Activated CD4-positive, alpha-beta memory T cell treated with anti-CD3 and anti-CD28 coated beads, Interleukin-2, amount 10 ng/mL, durations not matched to agents 7 days and 5 days (primary cell): Measurements from ENCODE around the gene SGSH. TPM values are rescaled to one million over a fixed set of nuclear protein-coding genes. Genes with fewer than 3 reads are reported as not detected.

Experiments used
- CTCF ChIA-PET: fragments of 350-600 bp; sonication (Branson Sonifier 250); formaldehyde crosslinking; loops from one replicate; lab custom pipeline; 2021; ENCODE audit warnings: antibody characterized with exemption, inconsistent platforms; lab: Charles Lee
- POLR2A ChIA-PET: fragments of 350-600 bp; sonication (Branson Sonifier 250); formaldehyde crosslinking; loops from one replicate; lab custom pipeline; 2021; ENCODE audit warnings: antibody characterized with exemption; lab: Charles Lee
- DNase-seq: peaks from one replicate; pipeline ENCODE4 v3.0.0-alpha.2; 2020
- H3K27ac Mint-ChIP-seq: one replicate; pipeline ENCODE4 v1.8.0; 2021; ENCODE audit warnings: mild to moderate bottlenecking, mixed read lengths
- H3K27me3 Mint-ChIP-seq: one replicate; pipeline ENCODE4 v1.8.0; 2021; ENCODE audit warnings: mixed read lengths
- H3K36me3 Mint-ChIP-seq: one replicate; pipeline ENCODE4 v1.8.0; 2021; ENCODE audit warnings: low read depth, mixed read lengths
- H3K4me1 Mint-ChIP-seq: one replicate; pipeline ENCODE4 v1.8.0; 2021; ENCODE audit warnings: mixed read lengths
- H3K4me3 Mint-ChIP-seq: one replicate; pipeline ENCODE4 v1.8.0; 2021; ENCODE audit warnings: mild to moderate bottlenecking, mixed read lengths
- H3K9me3 Mint-ChIP-seq: one replicate; pipeline ENCODE4 v1.8.0; 2021; ENCODE audit warnings: mixed read lengths
- total RNA-seq, 2 experiments: library from RNA; stranded (reverse); gene quantifications; one replicate each; pipeline ENCODE4 v1.2.3, GENCODE V29; 2021

The SGSH gene
- 10 to 100 TPM; 56.5 to 61.1 TPM for total RNA-seq

DNA sequence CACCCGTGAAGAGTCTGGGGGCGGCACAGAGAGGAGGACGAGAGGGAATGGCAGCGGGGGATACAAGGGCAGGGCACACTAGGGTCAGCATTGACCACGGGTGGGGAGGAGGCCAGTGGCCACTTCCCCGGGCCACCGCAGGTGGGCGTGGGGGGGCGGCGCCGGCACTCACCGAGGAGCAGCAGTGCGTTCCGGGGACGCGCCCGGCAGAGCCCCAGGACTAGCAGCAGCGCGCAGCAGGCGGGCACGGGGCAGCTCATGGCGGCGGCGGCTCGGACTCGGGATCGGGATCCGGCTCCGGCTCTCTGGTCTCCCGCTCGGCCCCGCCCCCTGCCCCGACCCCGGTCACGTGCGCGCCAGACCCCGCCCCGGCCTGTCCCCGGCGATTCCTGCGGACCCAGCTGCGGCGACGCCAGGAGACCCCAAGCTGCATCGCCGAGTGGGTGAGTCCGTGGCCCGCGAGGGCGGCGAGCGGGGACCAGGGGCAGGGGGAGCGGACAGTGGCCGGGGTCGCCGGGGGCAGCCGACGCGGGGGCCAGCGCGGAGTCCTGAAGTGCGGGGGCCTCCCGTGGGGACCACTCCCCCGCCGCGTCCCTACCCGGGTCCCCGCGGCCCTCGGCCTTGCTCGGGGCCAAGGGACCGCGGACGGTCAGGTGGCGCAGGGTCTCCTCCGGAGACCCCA, at the start of gene SGSH, which contains the start of gene SLC26A11:
TSS of gene SGSH (minus strand) at position 280 of the 682 bp plus-strand sequence. CDS start at position 260, 20 bp downstream.
TSS of gene SLC26A11 (plus strand) at position 374 of the 682 bp plus-strand sequence. CDS start 1,134 bp downstream, outside the sequence.
- peaks cover 1% of the 10 kb centered on the region for H3K27me3 Mint-ChIP-seq
- CTCF ChIA-PET, result interaction anchor here (3.0 kb wide), 1 partner anchor 34 kb away, joined by 12 read pairs; no protein-coding TSS in a partner anchor
- peaks cover 30% of the 10 kb centered on the region for H3K36me3 Mint-ChIP-seq
- no peaks in the 10 kb centered on the region for H3K9me3 Mint-ChIP-seq
- POLR2A ChIA-PET, result interaction anchor here (0.7 to 4.0 kb wide), 14 partner anchors 8 to 119 kb away, joined by 3 to 51 read pairs (median 7); partner anchors contain the start of genes GAA and RNF213
- H3K27ac Mint-ChIP-seq, result peak within 1 kb of the TSS; percentile 89
- H3K4me1 Mint-ChIP-seq, result peaks cover 32% of the 10 kb centered on the region
- peak within 1 kb of the TSS; percentile 89 for H3K4me3 Mint-ChIP-seq
- DNase-seq, result peak; percentile 69

GRCh38 chr17:80269405-80269807, 49.3 kb upstream of the SGSH start:
- ChIA-PET CTCF (no interaction called here), POLR2A (interaction anchor here (0.9 to 20.7 kb wide), 4 partner anchors 1 to 168 kb away, joined by 3 to 390 read pairs (median 198); partner anchors contain the start of genes GAA and RNF213)
- Mint-ChIP-seq H3K36me3 (peaks cover 46% of the 10 kb centered on the region), H3K27ac (no peak overlapping the region), H3K4me3 (no peak overlapping the region), H3K9me3 (no peaks in the 10 kb centered on the region), H3K27me3 (no peaks in the 10 kb centered on the region), H3K4me1 (peaks cover 42% of the 10 kb centered on the region)
- no peak for DNase-seq

DNA sequence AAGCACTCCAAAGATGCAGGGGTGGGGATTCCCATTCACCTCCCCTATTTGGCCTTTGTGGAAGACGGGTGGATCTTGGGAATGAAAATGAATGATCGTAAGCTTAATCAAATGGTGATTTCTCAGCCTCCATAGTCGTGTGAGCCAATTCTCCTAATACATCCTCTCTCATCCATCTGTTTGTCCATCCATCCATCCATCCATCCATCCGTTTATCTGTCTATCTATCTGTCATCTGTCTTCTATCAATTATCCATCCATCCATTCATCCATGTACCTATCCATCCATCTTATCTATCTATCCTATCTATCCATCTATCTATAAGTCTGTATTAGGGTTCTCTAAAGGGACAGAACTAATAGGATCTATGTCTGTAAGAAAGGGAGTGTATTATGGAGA, 48.3 kb upstream of the SGSH start:
- Mint-ChIP-seq H3K27me3 (no peaks in the 10 kb centered on the region), H3K36me3 (peaks cover 48% of the 10 kb centered on the region)
- POLR2A ChIA-PET, result interaction anchor here (0.7 to 20.7 kb wide), 5 partner anchors 2 to 123 kb away, joined by 3 to 390 read pairs (median 5); partner anchors contain the start of gene RNF213

DNA sequence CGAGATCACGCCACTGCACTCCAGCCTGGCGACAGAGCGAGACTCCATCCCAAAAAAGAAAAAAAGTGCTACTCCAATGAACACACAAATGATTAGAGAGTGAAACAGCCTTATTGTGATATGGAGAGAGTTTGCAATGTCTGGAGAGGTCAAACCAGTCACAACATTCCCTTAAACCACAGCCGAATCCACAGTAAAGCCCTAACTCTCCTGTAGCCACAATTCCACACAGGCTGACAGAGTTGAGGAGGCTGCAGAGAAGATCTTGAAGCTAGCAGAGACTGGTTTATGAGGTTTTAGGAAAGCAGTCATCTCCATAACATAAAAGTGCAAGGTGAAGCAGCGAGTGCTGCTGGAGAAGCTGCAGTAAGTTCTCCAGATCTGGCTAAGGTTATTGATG, 47.3 kb upstream of the SGSH start:
- Mint-ChIP-seq H3K4me3 (peak overlapping the region; percentile 99), H3K36me3 (peaks cover 38% of the 10 kb centered on the region), H3K4me1 (peaks cover 31% of the 10 kb centered on the region), H3K27me3 (no peaks in the 10 kb centered on the region), H3K9me3 (no peaks in the 10 kb centered on the region), H3K27ac (peak overlapping the region; percentile 65)
- CTCF ChIA-PET, result no interaction called here
- POLR2A ChIA-PET, result interaction anchor here (0.6 to 20.7 kb wide), 7 partner anchors 4 to 121 kb away, joined by 3 to 390 read pairs (median 11); partner anchors contain the start of genes RNF213, SGSH and SLC26A11
- DNase-seq, result no peak

More for the DNA sequence above, 48.3 kb upstream of the SGSH start:
- Mint-ChIP-seq H3K4me3 (no peak overlapping the region), H3K27ac (no peak overlapping the region), H3K4me1 (peaks cover 36% of the 10 kb centered on the region), H3K9me3 (no peaks in the 10 kb centered on the region)
- no peak for DNase-seq
- CTCF ChIA-PET, result interaction anchor here (0.7 kb wide), 1 partner anchor 34 kb away, joined by 3 read pairs; no protein-coding TSS in a partner anchor

DNA sequence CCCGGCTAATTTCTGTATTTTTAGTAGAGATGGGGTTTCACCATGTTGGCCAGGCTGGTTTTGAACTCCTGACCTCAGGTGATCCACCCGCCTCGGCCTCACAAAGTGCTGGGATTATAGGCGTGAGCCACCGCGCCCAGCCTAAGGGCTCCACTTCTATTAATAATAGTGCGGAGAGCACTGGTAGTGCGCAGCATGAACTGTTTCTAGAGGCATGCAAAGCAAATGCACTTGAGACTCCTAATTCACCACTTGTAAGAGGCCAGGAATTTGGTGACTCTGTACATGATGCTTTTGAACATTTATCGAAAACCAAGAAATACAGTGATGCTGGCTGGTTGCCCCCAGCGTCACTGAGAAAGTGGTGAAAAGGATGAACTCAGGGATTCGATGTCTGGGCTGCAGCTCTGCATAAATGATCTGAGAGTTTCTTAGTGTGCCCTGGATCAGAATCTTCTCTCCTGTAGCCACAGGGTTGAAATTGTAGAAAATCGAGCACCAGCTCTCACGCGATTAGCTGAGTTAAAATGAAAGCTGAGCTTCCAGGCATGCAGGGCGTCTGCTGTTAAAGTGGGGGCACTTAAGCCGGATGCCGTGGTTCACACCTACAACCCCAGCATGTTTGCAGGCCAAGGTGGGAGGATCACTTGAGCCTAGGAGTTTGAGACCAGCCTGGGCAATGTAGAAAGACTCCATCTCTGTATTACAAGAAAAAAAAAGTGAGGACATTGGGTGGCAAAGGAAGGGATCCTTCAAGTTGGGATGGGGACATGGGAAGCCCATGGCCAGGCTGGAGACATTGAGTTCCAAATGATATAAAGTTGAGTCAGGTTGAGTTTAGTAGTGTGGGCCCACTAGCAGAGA, 45.3 kb upstream of the SGSH start:
- H3K9me3 Mint-ChIP-seq, result no peaks in the 10 kb centered on the region

GRCh38 chr17:80264205-80265075, 44.3 kb upstream of the SGSH start:
- peak overlapping the region; percentile 99 for H3K4me3 Mint-ChIP-seq
- CTCF ChIA-PET, result interaction anchor here (1.2 to 4.3 kb wide), 3 partner anchors 10 to 163 kb away, joined by 3 to 33 read pairs (median 5); partner anchors contain the start of gene GAA
- H3K9me3 Mint-ChIP-seq, result no peaks in the 10 kb centered on the region

More for the DNA sequence above, 45.3 kb upstream of the SGSH start:
- Mint-ChIP-seq H3K4me3 (peak overlapping the region; percentile 99), H3K36me3 (peaks cover 45% of the 10 kb centered on the region), H3K4me1 (peaks cover 33% of the 10 kb centered on the region), H3K27me3 (no peaks in the 10 kb centered on the region), H3K27ac (peak overlapping the region; percentile 92)
- DNase-seq, result peak; percentile 88
- ChIA-PET POLR2A (interaction anchor here (0.8 to 20.7 kb wide), 16 partner anchors 5 to 164 kb away, joined by 3 to 390 read pairs (median 8); partner anchors contain the start of genes EIF4A3, GAA, RNF213 and SGSH), CTCF (interaction anchor here (2.4 to 4.3 kb wide), 2 partner anchors 11 to 164 kb away, joined by 5 to 33 read pairs; partner anchors contain the start of gene GAA)

DNA sequence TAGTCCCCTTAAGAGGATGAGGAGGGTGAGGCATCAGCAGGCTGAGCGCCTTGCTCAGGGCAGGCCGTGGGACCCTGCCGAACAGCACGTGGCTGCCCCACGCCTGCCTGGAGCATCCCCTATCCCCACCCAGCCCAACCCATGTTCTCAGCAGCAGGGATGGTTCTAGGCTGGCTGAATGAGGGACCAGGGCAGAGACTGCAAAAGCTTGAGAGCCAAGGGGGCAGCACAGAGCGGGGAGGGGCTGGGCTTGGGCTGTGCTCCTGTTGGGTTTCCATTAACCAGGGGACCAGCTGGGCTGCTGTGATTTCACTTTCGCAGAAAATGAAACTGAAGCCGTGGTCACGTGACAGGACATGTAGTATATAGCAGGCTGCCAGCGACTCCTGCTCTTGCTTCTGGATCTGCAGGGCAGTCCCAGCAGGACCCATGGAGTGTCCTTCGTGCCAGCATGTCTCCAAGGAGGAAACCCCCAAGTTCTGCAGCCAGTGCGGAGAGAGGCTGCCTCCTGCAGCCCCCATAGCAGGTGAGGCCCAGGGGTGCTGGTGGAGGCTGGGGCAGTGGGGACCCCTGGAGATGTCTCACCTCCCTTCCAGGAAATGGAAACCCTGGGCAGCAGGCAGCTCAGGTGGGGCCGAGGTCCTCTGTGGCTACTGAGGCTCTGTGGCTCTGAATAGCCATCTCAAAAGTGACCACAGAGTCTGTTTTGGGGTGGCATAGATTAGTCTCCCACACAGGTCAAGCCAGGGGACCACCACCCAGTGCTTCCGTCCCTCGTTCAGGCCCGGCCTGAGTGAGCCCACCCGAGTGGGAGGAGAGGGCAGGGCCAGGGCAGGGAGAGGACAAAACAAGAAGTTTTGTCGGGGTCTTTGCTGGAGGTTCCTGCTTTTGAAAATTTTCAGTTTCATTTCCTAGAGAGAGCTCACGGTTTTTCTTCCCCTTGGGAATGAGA, 43.4 kb upstream of the SGSH start:
- peaks cover 48% of the 10 kb centered on the region for H3K36me3 Mint-ChIP-seq
- DNase-seq, result peak; percentile 94
- peak overlapping the region; percentile 99 for H3K4me3 Mint-ChIP-seq
- ChIA-PET POLR2A (interaction anchor here (0.8 to 20.7 kb wide), 14 partner anchors 3 to 267 kb away, joined by 3 to 390 read pairs (median 6); partner anchors contain the start of genes EIF4A3, GAA, RNF213 and SGSH), CTCF (interaction anchor here (0.6 to 4.3 kb wide), 5 partner anchors 9 to 162 kb away, joined by 3 to 33 read pairs (median 3); partner anchors contain the start of gene GAA)
- H3K9me3 Mint-ChIP-seq, result no peaks in the 10 kb centered on the region
- no peaks in the 10 kb centered on the region for H3K27me3 Mint-ChIP-seq
- H3K4me1 Mint-ChIP-seq, result peaks cover 47% of the 10 kb centered on the region
- peak overlapping the region; percentile 92 for H3K27ac Mint-ChIP-seq

More at GRCh38 chr17:80264205-80265075, 44.3 kb upstream of the SGSH start:
- DNase-seq, result peak; percentile 76
- Mint-ChIP-seq H3K36me3 (peaks cover 48% of the 10 kb centered on the region), H3K27me3 (no peaks in the 10 kb centered on the region), H3K27ac (peak overlapping the region; percentile 92), H3K4me1 (peaks cover 38% of the 10 kb centered on the region)
- POLR2A ChIA-PET, result interaction anchor here (0.8 to 20.7 kb wide), 15 partner anchors 4 to 268 kb away, joined by 3 to 390 read pairs (median 5); partner anchors contain the start of genes EIF4A3, GAA, RNF213 and SGSH

GRCh38 chr17:80262775-80263244, 42.7 kb upstream of the SGSH start:
- Mint-ChIP-seq H3K36me3 (peaks cover 48% of the 10 kb centered on the region), H3K4me1 (peaks cover 51% of the 10 kb centered on the region), H3K27me3 (no peaks in the 10 kb centered on the region), H3K4me3 (peak overlapping the region; percentile 99), H3K27ac (peak overlapping the region; percentile 92), H3K9me3 (no peaks in the 10 kb centered on the region)
- DNase-seq, result no peak
- ChIA-PET CTCF (interaction anchor here (0.6 to 4.3 kb wide), 3 partner anchors 8 to 161 kb away, joined by 3 to 33 read pairs (median 3); partner anchors contain the start of gene GAA), POLR2A (interaction anchor here (1.0 to 20.7 kb wide), 9 partner anchors 2 to 162 kb away, joined by 3 to 390 read pairs (median 24); partner anchors contain the start of genes EIF4A3, GAA, RNF213 and SGSH)

GRCh38 chr17:80262291-80262690, 42.2 kb upstream of the SGSH start:
- H3K4me3 Mint-ChIP-seq, result peak overlapping the region; percentile 99
- peaks cover 43% of the 10 kb centered on the region for H3K36me3 Mint-ChIP-seq
- ChIA-PET CTCF (no interaction called here), POLR2A (interaction anchor here (1.0 to 20.7 kb wide), 8 partner anchors 2 to 833 kb away, joined by 3 to 390 read pairs (median 38); partner anchors contain the start of genes EIF4A3, RNF213, SGSH and SLC26A11)
- H3K27me3 Mint-ChIP-seq, result no peaks in the 10 kb centered on the region
- peaks cover 52% of the 10 kb centered on the region for H3K4me1 Mint-ChIP-seq
- DNase-seq, result no peak
- H3K9me3 Mint-ChIP-seq, result no peaks in the 10 kb centered on the region
- peak overlapping the region; percentile 92 for H3K27ac Mint-ChIP-seq

- Mint-ChIP-seq H3K36me3 (peaks cover 40% of the 10 kb centered on the region), H3K9me3 (no peaks in the 10 kb centered on the region)
- CTCF ChIA-PET, result no interaction called here
Observed at GRCh38 chr17:80261895-80262279, 41.8 kb upstream of the SGSH start.

More at GRCh38 chr17:80261895-80262279, 41.8 kb upstream of the SGSH start:
- Mint-ChIP-seq H3K27ac (peak overlapping the region; percentile 92), H3K27me3 (no peaks in the 10 kb centered on the region), H3K4me1 (peaks cover 54% of the 10 kb centered on the region), H3K4me3 (peak overlapping the region; percentile 99)
- POLR2A ChIA-PET, result interaction anchor here (0.5 to 20.7 kb wide), 11 partner anchors 1 to 833 kb away, joined by 3 to 390 read pairs (median 5); partner anchors contain the start of genes EIF4A3, RNF213, SGSH and SLC26A11
- DNase-seq, result no peak
